ENCODE data around the gene BMP8A. TPM values are rescaled to one million over a fixed set of nuclear protein-coding genes. Genes with fewer than 3 reads are reported as not detected.
"Not testable (repeated sequence)": the region's sequence is repeated elsewhere in the genome, so short reads cannot be mapped to it uniquely, and the experiment has no call there.

Gene BMP8A
- total and polyA plus RNA-seq, 7 donors = 0.27 to 3.2 (median 0.81) TPM; not detected in 1

- Histone ChIP-seq H3K36me3 (no peaks in the 10 kb centered on the region), H3K27ac (no peak overlapping the region), H3K4me3 (no peak overlapping the region), H3K4me1 (no peaks in the 10 kb centered on the region), H3K27me3 (no peaks in the 10 kb centered on the region), H3K9me3 (no peaks in the 10 kb centered on the region)
- intact Hi-C loops (cut with DNase I) = no loop called here
- WGBS, 2 donors = 85 to 87% methylated on average over 14 of the region's 14 CpGs
- DNase-seq = peak; percentile 42
- no peak for TF ChIP-seq EP300 (IDR thresholded peaks at IDR 0.05)
Observed at GRCh38 chr1:39507230-39507928, 15.9 kb downstream of the BMP8A start.

DNA sequence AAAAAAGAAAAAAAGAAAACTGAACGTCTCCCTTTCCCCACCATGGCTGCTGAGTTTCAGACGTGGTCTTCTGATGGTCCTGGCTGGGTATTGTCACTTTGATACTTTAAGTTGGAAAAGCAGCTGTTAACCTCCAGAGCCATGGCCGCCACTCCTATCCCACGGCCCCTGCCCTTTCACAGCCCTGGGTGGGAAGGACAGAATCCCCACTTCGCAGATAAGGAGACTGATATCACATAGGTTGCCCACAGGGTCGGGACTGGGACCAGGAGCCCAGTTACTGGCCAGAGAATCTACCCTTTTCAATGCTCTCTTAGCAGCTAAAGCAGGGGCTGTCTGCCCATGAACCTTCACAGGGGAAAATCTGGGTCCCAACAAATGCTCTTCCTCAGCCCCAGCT lies 16.8 kb downstream of the BMP8A start:
- 89 to 94% methylated on average over 6 of the region's 6 CpGs for WGBS, 2 donors

DNA sequence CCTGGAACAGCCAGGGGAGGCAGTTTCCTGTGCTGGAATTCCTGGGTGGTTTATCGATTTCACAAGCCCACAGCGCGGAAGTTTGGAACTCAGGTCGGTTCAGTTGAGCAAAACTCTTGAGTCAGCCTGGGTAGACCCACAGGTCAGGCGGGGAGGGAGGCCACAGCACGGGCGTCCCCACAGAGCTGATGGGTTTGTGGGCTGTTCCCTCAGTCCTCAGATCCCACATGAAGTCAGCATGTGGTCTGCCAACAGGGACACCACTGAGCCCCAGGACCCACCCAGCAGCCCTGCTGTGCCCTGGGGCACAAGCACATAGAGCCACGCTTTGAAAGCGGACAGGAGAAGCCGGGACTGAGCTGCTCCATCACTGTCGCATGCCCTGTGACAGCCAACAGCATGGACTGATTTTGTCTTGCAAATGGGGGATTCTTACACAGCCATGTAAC lies 17.4 kb downstream of the BMP8A start:
- Histone ChIP-seq H3K27ac (peak overlapping the region in 1 of 4 donors; percentile 40), H3K9me3 (no peaks in the 10 kb centered on the region), H3K4me3 (no peak overlapping the region), H3K36me3 (no peaks in the 10 kb centered on the region), H3K27me3 (no peaks in the 10 kb centered on the region), H3K4me1 (no peaks in the 10 kb centered on the region)
- 78 to 87% methylated on average over 11 of the region's 11 CpGs for WGBS, 2 donors
- DNase-seq = peak; percentile 71
- intact Hi-C loops (cut with DNase I) = no loop called here
- TF ChIP-seq POLR2AphosphoS5 (IDR thresholded peaks at IDR 0.05) (no peak), CTCF (IDR thresholded peaks at IDR 0.05) (no peak), POLR2A (IDR thresholded peaks at IDR 0.05) (no peak), EP300 (IDR thresholded peaks at IDR 0.05) (no peak)

More for the DNA sequence above, 16.8 kb downstream of the BMP8A start:
- Histone ChIP-seq H3K4me3 (no peak overlapping the region), H3K4me1 (no peaks in the 10 kb centered on the region), H3K27me3 (no peaks in the 10 kb centered on the region), H3K36me3 (no peaks in the 10 kb centered on the region), H3K9me3 (no peaks in the 10 kb centered on the region), H3K27ac (no peak overlapping the region)
- TF ChIP-seq POLR2AphosphoS5 (IDR thresholded peaks at IDR 0.05) = no peak
- no peak for TF ChIP-seq EP300 (IDR thresholded peaks at IDR 0.05)
- TF ChIP-seq POLR2A (IDR thresholded peaks at IDR 0.05) = no peak
- TF ChIP-seq CTCF (IDR thresholded peaks at IDR 0.05) = no peak
- intact Hi-C loops (cut with DNase I) = no loop called here
- no peak for DNase-seq

DNA sequence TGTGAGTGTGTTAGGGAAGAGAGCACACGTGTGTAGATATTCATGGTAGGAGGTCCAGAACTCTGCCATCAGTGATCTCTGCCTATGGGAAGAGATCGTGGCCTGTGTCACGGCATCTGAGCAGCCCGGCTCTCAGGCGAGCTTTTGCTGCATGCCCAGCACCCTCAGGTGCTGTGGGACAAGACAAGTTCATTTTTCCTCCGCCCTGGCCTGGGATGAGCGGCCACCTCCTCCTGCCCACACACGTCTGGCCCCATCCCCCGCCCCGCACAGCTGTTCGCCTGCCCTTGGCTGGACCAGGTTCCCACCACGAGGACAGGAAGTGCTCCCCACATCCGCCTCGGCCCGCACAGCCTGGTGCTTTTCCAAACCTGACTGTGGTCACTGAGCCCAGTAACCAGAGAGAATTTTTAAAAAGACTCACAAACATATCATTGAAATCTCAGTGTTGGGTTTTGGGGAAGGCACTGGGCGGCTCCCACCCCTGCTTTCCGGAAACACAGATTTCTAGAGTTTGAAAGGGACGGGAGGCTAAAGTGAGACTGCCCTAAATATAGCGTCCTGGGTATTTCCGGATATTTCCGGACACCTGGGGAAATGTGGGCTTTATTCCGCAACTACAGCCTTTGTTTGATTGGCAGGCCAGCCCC lies 18.0 kb downstream of the BMP8A start:
- Histone ChIP-seq H3K4me1 (peaks cover 0 to under 1% (median 0%) of the 10 kb centered on the region in 4 donors), H3K4me3 (no peak overlapping the region), H3K27ac (peak overlapping the region in 1 of 4 donors; percentile 40), H3K36me3 (no peaks in the 10 kb centered on the region), H3K27me3 (peaks cover 0 to under 1% (median 0%) of the 10 kb centered on the region in 3 donors), H3K9me3 (no peaks in the 10 kb centered on the region)
- intact Hi-C loops (cut with DNase I) = no loop called here
- TF ChIP-seq POLR2A (IDR thresholded peaks at IDR 0.05) (no peak), CTCF (IDR thresholded peaks at IDR 0.05) (no peak), POLR2AphosphoS5 (IDR thresholded peaks at IDR 0.05) (no peak), EP300 (IDR thresholded peaks at IDR 0.05) (no peak)
- peak; percentile 86 for DNase-seq
- 56 to 76% methylated on average over 22 of the region's 22 CpGs for WGBS, 2 donors

- intact Hi-C loops (cut with DNase I); H3K36me3 ChIP-seq; H3K9me3 ChIP-seq; H3K27me3 ChIP-seq; H3K4me3 ChIP-seq; H3K27ac ChIP-seq; DNase-seq; H3K4me1 ChIP-seq: not testable (repeated sequence)
- WGBS, 2 donors = 81 to 88% methylated on average over 16 to 17 of the region's 20 CpGs
Observed at GRCh38 chr1:39510570-39511186, 19.2 kb downstream of the BMP8A start.

GRCh38 chr1:39511477-39511876 lies 20.0 kb downstream of the BMP8A start:
- H3K36me3 ChIP-seq; DNase-seq; intact Hi-C loops (cut with DNase I); H3K9me3 ChIP-seq; H3K27me3 ChIP-seq; H3K27ac ChIP-seq; H3K4me1 ChIP-seq; H3K4me3 ChIP-seq: not testable (repeated sequence)
- 95 to 96% methylated on average over 8 of the region's 13 CpGs for WGBS, 2 donors

DNA sequence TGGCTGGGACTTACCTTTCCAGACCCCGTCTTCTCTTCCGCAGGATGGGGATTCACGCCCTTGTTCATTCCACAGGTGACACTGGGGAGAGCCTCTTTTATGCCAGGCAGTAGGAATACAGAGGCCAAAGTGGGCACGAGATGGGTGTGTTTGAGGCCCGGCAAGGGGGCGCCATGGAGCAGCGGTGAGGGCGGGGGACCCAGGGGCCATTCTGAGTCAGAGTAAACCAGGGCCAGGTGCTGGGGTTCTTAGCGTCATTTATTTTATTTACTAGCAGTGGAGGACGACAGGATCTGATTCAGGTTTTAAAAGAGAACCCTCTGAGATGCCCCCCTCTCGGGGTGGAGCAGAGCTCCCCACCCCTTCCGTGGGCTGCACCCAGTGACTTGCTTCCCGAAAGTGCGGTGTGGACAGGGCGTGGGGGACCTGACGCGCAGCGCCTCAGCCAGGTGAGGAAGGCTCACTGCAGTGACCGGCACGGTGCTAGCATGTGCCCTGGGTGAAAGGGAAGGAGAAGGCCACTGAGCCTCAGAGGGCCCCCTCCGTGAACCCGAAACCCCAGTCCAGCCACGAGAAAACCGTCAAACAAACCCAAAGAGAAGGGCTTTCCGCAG lies 20.9 kb downstream of the BMP8A start:
- H3K27me3 ChIP-seq; H3K36me3 ChIP-seq; H3K27ac ChIP-seq; intact Hi-C loops (cut with DNase I); H3K9me3 ChIP-seq; H3K4me3 ChIP-seq; DNase-seq; H3K4me1 ChIP-seq: not testable (repeated sequence)
- 63 to 66% methylated on average over 7 of the region's 25 CpGs for WGBS, 2 donors

- Histone ChIP-seq H3K27ac (peak overlapping the region in 1 of 4 donors; percentile 39), H3K4me3 (peak overlapping the region; percentile 12 to 45 (median 43))
- 1 to 2% methylated on average over 46 of the region's 46 CpGs for WGBS, 2 donors
- peak; percentile 63 for DNase-seq
- H3K27me3 ChIP-seq; intact Hi-C loops (cut with DNase I); H3K4me1 ChIP-seq; H3K36me3 ChIP-seq; H3K9me3 ChIP-seq: not testable (repeated sequence)
Observed at GRCh38 chr1:39514710-39515124, 23.3 kb downstream of the BMP8A start.

All from sigmoid colon (tissue), 7 donors.